Measurements from ENCODE around the gene NACC2. TPM values are rescaled to one million over a fixed set of nuclear protein-coding genes. Genes with fewer than 3 reads are reported as not detected.

The NACC2 gene
- polyA plus RNA-seq, 1 of the 3 experiments (the other 2 are of a cell fraction) = 22.1 TPM

GRCh38 chr9:136050701-136051452, 44.2 kb downstream of the NACC2 start:
- peak overlapping the region; percentile 65 to 75 for H3K4me3 ChIP-seq (ENCODE audit: low read depth in 2 of 2, low read length in 1 of 2)
- no peak overlapping the region for H2AFZ ChIP-seq (ENCODE audit: low read depth)
- H3K36me3 ChIP-seq (replicated peaks in 1 of 2; ENCODE audit: control insufficient read depth in 1 of 2, insufficient read depth in 2 of 2, low read length in 1 of 2) = peaks cover 6 to 27% of the 10 kb centered on the region in 2 experiments
- DNase-seq = no peak
- 10% methylated on average over 12 of the region's 55 CpGs for WGBS (ENCODE audit: low lambda C conversion rate)
- peak overlapping the region; percentile 84 for H3K9ac ChIP-seq
- 0 out of 2 replicates have a peak, but pooled peaks have one; percentile 12 for TF ChIP-seq CTCF (IDR thresholded peaks at IDR 0.05)
- no peak for TF ChIP-seq MEF2A (IDR thresholded peaks at IDR 0.05; ENCODE audit: borderline replicate concordance, low read depth)
- H3K9me3 ChIP-seq = no peaks in the 10 kb centered on the region
- ChIA-PET POLR2A (no interaction called here), CTCF (interaction anchor here (0.6 to 4.0 kb wide), 5 partner anchors 8 to 83 kb away, joined by 3 to 25 read pairs (median 7); no protein-coding TSS in a partner anchor)
- peak overlapping the region; percentile 78 to 88 for H3K27ac ChIP-seq (ENCODE audit: low read depth in 2 of 2, low read length in 1 of 2)
- H3F3A ChIP-seq (replicated peaks; ENCODE audit: insufficient read depth) = peaks cover 21% of the 10 kb centered on the region
- no peaks in the 10 kb centered on the region for H3K27me3 ChIP-seq (ENCODE audit: insufficient read depth)
- no peaks in the 10 kb centered on the region for H3K9me2 ChIP-seq
- peaks cover 35% of the 10 kb centered on the region for H4K20me1 ChIP-seq (ENCODE audit: insufficient read depth)
- H3K79me2 ChIP-seq (ENCODE audit: insufficient read depth) = peaks cover 82% of the 10 kb centered on the region
- H3K4me1 ChIP-seq (ENCODE audit: control insufficient read depth in 1 of 2, insufficient read depth in 2 of 2, low read depth in 1 of 2, low read length in 1 of 2) = peaks cover 26 to 30% of the 10 kb centered on the region in 2 experiments; a peak in 3 of 4 replicates
- H3K4me2 ChIP-seq = peak overlapping the region; percentile 99

- Histone ChIP-seq H2AFZ (ENCODE audit: low read depth) (no peak overlapping the region), H3K4me1 (ENCODE audit: control insufficient read depth in 1 of 2, insufficient read depth in 2 of 2, low read depth in 1 of 2, low read length in 1 of 2) (peaks cover 22 to 24% of the 10 kb centered on the region in 2 experiments; a peak in 3 of 4 replicates), H3K9me3 (no peaks in the 10 kb centered on the region), H3K9ac (no peak overlapping the region; the same call in 1 of the 2 replicates), H3K27me3 (ENCODE audit: insufficient read depth) (no peaks in the 10 kb centered on the region), H3K4me2 (peak overlapping the region; percentile 99), H4K20me1 (ENCODE audit: insufficient read depth) (peaks cover 39% of the 10 kb centered on the region), H3K4me3 (ENCODE audit: low read depth in 2 of 2, low read length in 1 of 2) (peak overlapping the region; percentile 65 to 75; a peak in 3 of 4 replicates), H3F3A (replicated peaks; ENCODE audit: insufficient read depth) (peaks cover 21% of the 10 kb centered on the region), H3K36me3 (replicated peaks in 1 of 2; ENCODE audit: control insufficient read depth in 1 of 2, insufficient read depth in 2 of 2, low read length in 1 of 2) (peaks cover 6 to 28% of the 10 kb centered on the region in 2 experiments), H3K27ac (ENCODE audit: low read depth in 2 of 2, low read length in 1 of 2) (peak overlapping the region in 1 of 2 experiments; percentile 88; a peak in 1 of 4 replicates), H3K9me2 (no peaks in the 10 kb centered on the region), H3K79me2 (ENCODE audit: insufficient read depth) (peaks cover 81% of the 10 kb centered on the region)
- no peak for DNase-seq
- ChIA-PET CTCF (interaction anchor here (1.2 kb wide), 1 partner anchor 9 kb away, joined by 3 read pairs; no protein-coding TSS in a partner anchor), POLR2A (no interaction called here)
- TF ChIP-seq RCOR1 (IDR thresholded peaks at IDR 0.05; ENCODE audit: low read length) = no peak
- no peak for TF ChIP-seq RFX5 (IDR thresholded peaks at IDR 0.05; ENCODE audit: low read length)
- no peak for TF ChIP-seq MEF2A (IDR thresholded peaks at IDR 0.05; ENCODE audit: borderline replicate concordance, low read depth)
- TF ChIP-seq EP300 (IDR thresholded peaks at IDR 0.05; ENCODE audit: borderline replicate concordance in 1 of 2, low read depth in 1 of 2, low read length in 1 of 2) = no peak
- TF ChIP-seq NFIC (IDR thresholded peaks at IDR 0.05; ENCODE audit: borderline replicate concordance) = no peak
- TF ChIP-seq MAX (IDR thresholded peaks at IDR 0.05; ENCODE audit: low read depth) = no peak
- TF ChIP-seq FOXJ3 (CRISPR knock-in tag; IDR thresholded peaks at IDR 0.05) = no peak
- WGBS (ENCODE audit: low lambda C conversion rate) = 94% methylated on average over 14 of the region's 36 CpGs
Observed at GRCh38 chr9:136050266-136050700, 44.8 kb downstream of the NACC2 start.
